ENCODE data around the gene PEAR1. TPM values are rescaled to one million over a fixed set of nuclear protein-coding genes. Genes with fewer than 3 reads are reported as not detected.
"Not testable (repeated sequence)": the region's sequence is repeated elsewhere in the genome, so short reads cannot be mapped to it uniquely, and the experiment has no call there.

PEAR1 gene
- total RNA-seq, 2 experiments from 2014 or later: not detected

GRCh38 chr1:156926175-156926574 is 32.7 kb downstream of the PEAR1 start:
- Mint-ChIP-seq H3K4me1 (peaks cover 23% of the 10 kb centered on the region), H3K27me3 (peaks cover 97% of the 10 kb centered on the region), H3K9me3 (no peaks in the 10 kb centered on the region), H3K27ac (peak overlapping the region; percentile 62), H3K36me3 (no peaks in the 10 kb centered on the region), H3K4me3 (no peak overlapping the region)
- peak; percentile 80 for DNase-seq

GRCh38 chr1:156926695-156927094 is 33.2 kb downstream of the PEAR1 start:
- H3K4me3 Mint-ChIP-seq, H3K9me3 Mint-ChIP-seq, H3K27ac Mint-ChIP-seq, H3K36me3 Mint-ChIP-seq, DNase-seq: not testable (repeated sequence)
- Mint-ChIP-seq H3K4me1 (peaks cover 23% of the 10 kb centered on the region), H3K27me3 (peaks cover 96% of the 10 kb centered on the region)

DNA sequence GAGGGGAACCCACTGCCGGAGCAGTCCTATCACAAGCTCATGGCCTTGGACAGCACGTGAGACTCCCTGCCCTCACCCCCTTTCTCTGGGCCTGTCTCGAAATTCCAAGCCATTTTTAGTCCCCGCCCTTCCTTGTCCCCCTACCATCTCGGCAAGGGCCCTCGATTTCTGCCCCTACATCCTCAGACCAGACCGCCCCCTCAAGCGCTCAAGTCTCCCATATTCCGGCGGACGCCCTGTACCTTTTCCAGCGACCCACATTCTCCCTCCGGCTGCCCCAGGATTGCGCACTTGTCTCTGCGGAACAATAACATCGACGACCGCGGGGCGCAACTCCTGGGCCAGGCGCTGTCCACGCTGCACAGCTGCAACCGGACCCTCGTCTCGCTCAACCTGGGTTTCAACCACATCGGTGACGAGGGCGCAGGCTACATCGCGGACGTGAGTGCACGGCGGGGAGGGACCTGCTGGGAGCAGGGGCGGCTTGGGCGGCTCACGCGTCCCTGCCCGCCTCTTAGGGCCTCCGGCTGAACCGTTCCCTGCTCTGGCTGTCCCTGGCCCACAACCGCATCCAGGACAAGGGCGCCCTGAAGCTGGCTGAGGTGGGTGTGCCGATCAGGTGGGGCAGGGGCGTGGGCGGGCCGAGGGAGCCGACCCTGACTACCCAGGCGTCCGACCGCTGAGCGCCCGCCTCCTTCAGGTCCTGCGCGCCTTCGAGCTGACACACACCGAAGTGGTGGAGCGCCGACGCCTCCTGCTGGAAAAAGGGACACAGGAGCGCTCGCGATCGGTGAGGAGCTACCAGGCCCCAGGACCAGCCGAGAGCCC is 33.9 kb downstream of the PEAR1 start:
- no peaks in the 10 kb centered on the region for H3K36me3 Mint-ChIP-seq
- H3K27ac Mint-ChIP-seq: no peak overlapping the region
- peak; percentile 77 for DNase-seq
- H3K27me3 Mint-ChIP-seq: peaks cover 88% of the 10 kb centered on the region
- H3K9me3 Mint-ChIP-seq: no peaks in the 10 kb centered on the region
- H3K4me1 Mint-ChIP-seq: peaks cover 23% of the 10 kb centered on the region
- no peak overlapping the region for H3K4me3 Mint-ChIP-seq

- Mint-ChIP-seq H3K4me3 (no peak overlapping the region), H3K36me3 (no peaks in the 10 kb centered on the region), H3K9me3 (no peaks in the 10 kb centered on the region), H3K27ac (no peak overlapping the region), H3K27me3 (peaks cover 81% of the 10 kb centered on the region), H3K4me1 (peaks cover 21% of the 10 kb centered on the region)
- no peak for DNase-seq
These were observed 34.6 kb downstream of the PEAR1 start for GRCh38 chr1:156928043-156928602.

DNA sequence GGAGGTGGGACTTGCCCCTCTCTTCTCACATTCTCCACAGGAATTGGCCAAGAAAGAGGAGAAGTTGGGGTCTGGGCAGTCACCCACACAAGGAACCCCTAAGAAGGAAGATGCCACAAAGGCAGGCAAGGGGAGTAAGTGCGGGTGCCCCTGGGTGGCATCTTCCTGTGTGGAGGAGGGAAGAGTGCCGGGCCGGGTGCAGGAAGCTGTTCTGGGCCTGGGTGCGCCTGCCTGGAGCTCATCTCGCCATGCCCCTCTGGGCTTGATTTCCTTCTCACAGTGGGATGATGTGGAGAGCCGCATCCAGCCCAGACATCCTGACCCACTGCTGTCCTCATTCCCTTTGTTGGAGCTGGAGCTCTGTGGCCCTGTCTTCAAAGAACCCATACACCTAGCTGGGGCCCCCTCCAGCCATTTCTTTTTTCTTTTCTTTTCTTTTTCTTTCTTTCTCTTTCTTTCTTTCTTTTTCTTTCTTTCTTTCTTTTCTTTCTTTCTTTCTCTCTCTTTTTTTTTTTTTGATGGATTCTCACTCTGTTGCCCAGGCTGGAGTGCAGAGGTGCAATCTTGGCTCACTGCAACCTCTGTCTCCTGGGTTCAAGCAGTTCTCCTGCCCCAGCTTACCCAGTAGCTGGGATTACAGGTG is 36.2 kb downstream of the PEAR1 start:
- no peak for DNase-seq
- Mint-ChIP-seq H3K4me1 (peaks cover 18% of the 10 kb centered on the region), H3K9me3 (no peaks in the 10 kb centered on the region), H3K36me3 (no peaks in the 10 kb centered on the region), H3K27me3 (peaks cover 65% of the 10 kb centered on the region), H3K27ac (no peak overlapping the region), H3K4me3 (no peak overlapping the region)

- no peak overlapping the region for H3K4me3 Mint-ChIP-seq
- H3K27me3 Mint-ChIP-seq: peaks cover 58% of the 10 kb centered on the region
- no peak overlapping the region for H3K27ac Mint-ChIP-seq
- H3K4me1 Mint-ChIP-seq: peaks cover 18% of the 10 kb centered on the region
- H3K36me3 Mint-ChIP-seq: no peaks in the 10 kb centered on the region
- no peaks in the 10 kb centered on the region for H3K9me3 Mint-ChIP-seq
- no peak for DNase-seq
These were observed 37.0 kb downstream of the PEAR1 start for GRCh38 chr1:156930483-156930882.

DNA sequence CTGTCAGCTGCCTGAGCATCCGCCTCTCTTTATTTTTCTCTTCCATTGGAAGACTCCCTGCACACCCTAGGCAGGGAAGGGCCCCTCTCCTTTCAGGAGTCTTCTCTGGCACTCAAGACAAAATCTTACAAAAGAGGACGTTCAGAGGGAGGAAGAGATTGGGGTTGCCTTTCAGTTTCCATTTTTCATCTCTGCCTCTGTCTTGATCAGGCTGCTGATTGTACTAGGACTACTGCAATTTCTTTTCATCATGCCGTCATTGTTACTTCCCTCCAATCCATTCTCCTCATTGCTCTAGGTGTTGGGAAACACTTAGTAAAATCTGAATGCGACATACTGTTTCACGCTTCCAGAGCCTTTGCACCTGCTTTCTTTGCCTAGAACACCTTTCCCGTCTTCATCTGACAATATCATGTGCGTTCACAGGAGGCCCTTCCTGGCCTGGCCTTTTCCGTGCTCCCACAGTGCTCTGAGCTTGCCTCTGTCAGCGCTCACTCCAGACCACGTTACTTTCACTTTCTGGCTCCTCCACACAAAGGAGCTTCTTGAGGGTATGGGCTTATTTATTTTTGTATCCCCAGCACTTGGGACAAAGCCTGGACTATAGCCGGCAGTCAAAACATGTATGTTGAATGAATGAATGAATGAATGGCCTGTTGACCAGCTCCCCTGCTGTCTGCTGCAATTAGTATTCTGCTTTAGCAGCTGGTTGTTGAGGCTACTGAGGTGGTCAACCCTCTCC is 37.9 kb downstream of the PEAR1 start:
- Mint-ChIP-seq H3K27me3 (peaks cover 49% of the 10 kb centered on the region), H3K4me1 (peaks cover 11% of the 10 kb centered on the region), H3K36me3 (no peaks in the 10 kb centered on the region), H3K4me3 (no peak overlapping the region), H3K27ac (no peak overlapping the region), H3K9me3 (no peaks in the 10 kb centered on the region)
- DNase-seq: no peak

DNA sequence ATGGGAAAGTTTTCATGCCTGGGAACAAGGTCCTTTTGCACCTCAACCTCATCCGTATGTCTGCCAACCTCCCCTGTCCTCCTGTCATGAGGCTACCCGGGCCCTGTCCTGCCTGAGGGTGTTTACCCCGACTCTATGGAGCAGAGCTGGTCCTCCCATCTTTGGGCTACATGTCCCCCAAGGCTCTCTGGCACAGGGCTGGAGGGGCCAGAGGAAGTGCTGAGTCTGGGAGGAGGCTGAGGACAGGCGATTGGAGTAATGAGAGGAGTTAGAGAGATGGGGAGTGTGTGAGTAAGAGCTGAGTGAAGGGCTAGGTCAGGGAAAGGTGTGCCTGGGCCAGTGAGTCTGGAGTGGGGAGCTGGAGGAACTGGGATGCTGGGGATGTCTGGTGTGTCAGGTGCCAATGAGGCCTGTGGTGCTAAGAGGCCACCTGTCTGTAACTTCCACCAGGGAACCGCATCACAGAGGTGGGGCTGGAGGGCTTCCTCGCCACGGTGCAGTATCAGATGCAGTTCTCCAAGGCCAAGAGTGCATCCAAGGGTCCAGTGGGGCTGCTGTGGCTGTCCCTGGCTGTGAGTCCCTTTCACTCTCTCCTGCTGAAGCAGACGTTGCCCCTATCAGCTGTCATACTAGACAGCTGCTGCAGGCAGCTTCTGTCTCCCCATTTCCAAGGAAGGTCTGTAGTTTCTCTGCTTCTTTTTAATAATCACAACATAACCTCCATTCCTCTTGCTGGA is 38.6 kb downstream of the PEAR1 start:
- Mint-ChIP-seq H3K36me3 (no peaks in the 10 kb centered on the region), H3K4me1 (peaks cover 6% of the 10 kb centered on the region), H3K27me3 (peaks cover 41% of the 10 kb centered on the region), H3K4me3 (no peak overlapping the region), H3K27ac (no peak overlapping the region), H3K9me3 (no peaks in the 10 kb centered on the region)
- no peak for DNase-seq

GRCh38 chr1:156933136-156933535 is 39.6 kb downstream of the PEAR1 start:
- DNase-seq: no peak
- H3K9me3 Mint-ChIP-seq: no peaks in the 10 kb centered on the region
- H3K27me3 Mint-ChIP-seq: peaks cover 33% of the 10 kb centered on the region
- no peaks in the 10 kb centered on the region for H3K36me3 Mint-ChIP-seq
- peaks cover 1% of the 10 kb centered on the region for H3K4me1 Mint-ChIP-seq
- no peak overlapping the region for H3K27ac Mint-ChIP-seq
- no peak overlapping the region for H3K4me3 Mint-ChIP-seq

DNA sequence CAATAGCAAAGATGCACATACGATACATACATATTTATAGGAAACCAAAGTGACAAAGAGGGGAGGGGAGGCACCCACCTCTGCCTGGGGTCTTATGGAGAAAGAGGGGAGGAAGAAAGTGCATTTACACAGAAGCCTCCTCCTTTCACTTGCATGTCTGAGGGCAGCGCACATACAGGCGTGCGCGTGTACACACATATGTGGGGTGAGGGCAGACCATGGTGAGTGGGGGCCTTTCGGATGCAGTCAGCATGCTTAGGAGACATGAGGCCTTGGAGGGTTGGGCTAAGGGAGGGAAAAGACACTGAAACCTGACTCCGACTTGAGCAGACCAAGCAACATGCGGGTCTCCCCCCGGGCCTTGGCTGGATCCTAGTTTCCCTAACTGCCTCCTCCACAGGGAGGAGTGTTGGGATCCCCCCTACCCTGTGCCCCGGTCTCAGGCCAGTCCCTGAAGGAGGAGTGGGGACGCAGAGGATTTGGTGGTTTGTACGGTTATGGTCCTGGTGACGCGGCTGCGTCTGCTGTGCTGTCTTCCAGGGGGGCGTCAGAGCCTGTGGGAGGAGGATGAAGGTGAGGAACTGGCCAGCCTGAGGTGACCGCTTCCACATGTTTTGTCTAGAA is 42.1 kb downstream of the PEAR1 start:
- Mint-ChIP-seq H3K9me3 (no peaks in the 10 kb centered on the region), H3K36me3 (no peaks in the 10 kb centered on the region), H3K4me1 (no peaks in the 10 kb centered on the region), H3K27ac (no peak overlapping the region), H3K4me3 (no peak overlapping the region), H3K27me3 (peaks cover 10% of the 10 kb centered on the region)
- DNase-seq: no peak

DNA sequence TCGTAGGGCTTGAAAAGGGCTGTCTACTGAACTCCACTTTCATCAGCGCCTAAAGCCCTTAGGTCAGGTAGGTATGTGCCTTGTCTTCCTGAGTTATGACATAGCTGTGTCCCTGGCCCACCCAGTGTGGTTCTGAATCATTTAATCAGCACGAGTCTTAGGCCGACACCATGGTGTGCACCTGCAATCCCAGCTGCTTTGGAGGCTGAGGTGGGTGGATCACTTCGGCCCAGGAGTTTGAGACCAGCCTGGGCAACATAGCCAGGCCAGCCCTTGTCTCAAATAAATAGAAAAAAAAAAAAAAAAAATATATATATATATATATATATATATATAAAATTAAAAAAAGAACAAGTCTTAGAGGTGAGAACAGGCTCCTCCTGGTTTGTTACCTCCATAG is 42.7 kb downstream of the PEAR1 start:
- H3K27me3 Mint-ChIP-seq: peaks cover 4% of the 10 kb centered on the region
- H3K4me3 Mint-ChIP-seq: no peak overlapping the region
- no peaks in the 10 kb centered on the region for H3K36me3 Mint-ChIP-seq
- no peak for DNase-seq
- H3K27ac Mint-ChIP-seq: no peak overlapping the region
- H3K9me3 Mint-ChIP-seq: no peaks in the 10 kb centered on the region
- H3K4me1 Mint-ChIP-seq: no peaks in the 10 kb centered on the region

GRCh38 chr1:156936721-156937220 is 43.3 kb downstream of the PEAR1 start:
- Mint-ChIP-seq H3K27ac (no peak overlapping the region), H3K36me3 (no peaks in the 10 kb centered on the region), H3K4me1 (no peaks in the 10 kb centered on the region), H3K4me3 (no peak overlapping the region), H3K27me3 (no peaks in the 10 kb centered on the region), H3K9me3 (no peaks in the 10 kb centered on the region)
- DNase-seq: no peak

DNA sequence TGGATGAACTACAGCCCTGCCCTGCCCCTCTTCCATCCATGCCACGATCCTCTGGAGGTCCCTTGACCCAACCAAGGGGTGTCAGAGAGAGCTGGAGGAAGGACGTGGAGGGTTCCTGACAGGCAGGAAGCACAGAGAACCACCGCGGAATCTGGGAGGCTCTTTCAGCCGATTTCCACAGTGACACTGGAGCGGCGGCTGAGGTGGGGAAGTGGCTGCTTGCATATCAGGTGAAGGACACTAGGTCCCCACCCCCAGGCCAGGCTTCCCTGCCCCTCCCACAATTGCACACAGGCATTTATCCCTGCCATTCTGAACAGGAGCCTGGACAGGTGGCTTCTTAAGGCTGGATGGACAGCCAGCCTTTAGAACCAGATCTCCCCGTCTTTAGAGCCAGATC is 44.4 kb downstream of the PEAR1 start:
- no peaks in the 10 kb centered on the region for H3K27me3 Mint-ChIP-seq
- no peak for DNase-seq
- H3K27ac Mint-ChIP-seq: no peak overlapping the region
- no peaks in the 10 kb centered on the region for H3K9me3 Mint-ChIP-seq
- H3K4me3 Mint-ChIP-seq: no peak overlapping the region
- no peaks in the 10 kb centered on the region for H3K4me1 Mint-ChIP-seq
- H3K36me3 Mint-ChIP-seq: no peaks in the 10 kb centered on the region

DNA sequence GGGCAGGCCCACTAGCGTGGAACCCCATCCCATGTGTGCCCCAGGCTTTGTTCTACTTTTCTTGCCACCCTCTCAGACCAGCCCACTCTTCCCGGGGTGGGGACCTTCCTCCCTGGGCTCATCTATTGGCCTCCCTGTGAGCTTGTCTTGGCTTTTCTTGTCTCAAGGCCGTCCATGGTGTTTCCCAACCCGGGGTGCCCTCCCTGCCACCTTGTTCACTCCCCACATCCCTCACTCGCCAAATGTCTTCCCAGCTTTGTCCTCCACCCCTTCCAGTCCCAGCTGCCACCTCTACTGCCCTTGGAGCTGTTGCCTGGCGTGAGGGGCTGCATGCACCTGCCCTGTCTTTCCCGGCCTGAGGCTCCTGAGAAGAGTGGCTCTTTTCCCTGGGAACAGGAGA is 45.3 kb downstream of the PEAR1 start:
- no peak overlapping the region for H3K4me3 Mint-ChIP-seq
- no peaks in the 10 kb centered on the region for H3K27me3 Mint-ChIP-seq

More for the DNA sequence above, 45.3 kb downstream of the PEAR1 start:
- DNase-seq: no peak
- Mint-ChIP-seq H3K4me1 (no peaks in the 10 kb centered on the region), H3K9me3 (no peaks in the 10 kb centered on the region), H3K27ac (no peak overlapping the region), H3K36me3 (no peaks in the 10 kb centered on the region)

Data from activated naive CD8-positive, alpha-beta T cell treated with anti-CD3 and anti-CD28 coated beads for 36 hours (primary cell).